Activated CD4-positive, alpha-beta T cell treated with anti-CD3 and anti-CD28 coated beads, Interleukin-2, amount 50 U/mL, for 16 hours (primary cell): ENCODE measurements around the gene FGD4.
"Not testable (repeated sequence)": the region's sequence is repeated elsewhere in the genome, so short reads cannot be mapped to it uniquely, and the experiment has no call there.

Experiments used
- DNase-seq: peaks from one replicate; pipeline ENCODE4 v3.0.0-alpha.2; 2020

Gene FGD4

GRCh38 chr12:32499048-32499447 lies 99.7 kb downstream of the FGD4 start:
- DNase-seq: no peak

- no peak for DNase-seq
These were observed 102.5 kb downstream of the FGD4 start for GRCh38 chr12:32501835-32502333.

GRCh38 chr12:32502693-32503502 lies 103.5 kb downstream of the FGD4 start:
- DNase-seq: no peak

- no peak for DNase-seq
These were observed 104.4 kb downstream of the FGD4 start for GRCh38 chr12:32503730-32504129.

DNA sequence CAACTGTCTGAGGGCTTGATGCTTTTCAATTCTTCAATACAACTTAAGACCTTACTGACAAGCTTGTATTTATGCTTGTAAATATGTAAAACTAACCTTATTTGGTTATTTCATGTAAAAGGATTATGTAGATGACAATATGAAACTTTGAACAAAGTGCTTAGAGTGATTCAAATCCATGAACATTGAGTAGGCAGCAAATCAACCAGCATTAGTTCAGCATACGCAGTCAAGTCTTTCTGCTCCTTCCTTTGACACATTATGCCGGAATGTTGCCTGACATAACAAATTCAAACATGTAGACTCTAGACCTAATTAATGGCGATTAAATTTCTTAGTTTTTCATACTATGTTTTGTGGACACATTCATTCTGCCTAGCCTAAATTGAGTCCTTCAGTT lies 105.2 kb downstream of the FGD4 start:
- DNase-seq: no peak

GRCh38 chr12:32505067-32505945 lies 105.9 kb downstream of the FGD4 start:
- no peak for DNase-seq

- DNase-seq: not testable (repeated sequence)
These were observed 108.0 kb downstream of the FGD4 start for GRCh38 chr12:32507096-32507941.

- no peak for DNase-seq
These were observed 108.6 kb downstream of the FGD4 start for GRCh38 chr12:32507942-32508320.

- no peak for DNase-seq
These were observed 109.3 kb downstream of the FGD4 start for GRCh38 chr12:32508626-32509025.

- DNase-seq: no peak
These were observed 110.2 kb downstream of the FGD4 start for GRCh38 chr12:32509328-32510091.

GRCh38 chr12:32511976-32512375 lies 112.6 kb downstream of the FGD4 start:
- not testable (repeated sequence) for DNase-seq

DNA sequence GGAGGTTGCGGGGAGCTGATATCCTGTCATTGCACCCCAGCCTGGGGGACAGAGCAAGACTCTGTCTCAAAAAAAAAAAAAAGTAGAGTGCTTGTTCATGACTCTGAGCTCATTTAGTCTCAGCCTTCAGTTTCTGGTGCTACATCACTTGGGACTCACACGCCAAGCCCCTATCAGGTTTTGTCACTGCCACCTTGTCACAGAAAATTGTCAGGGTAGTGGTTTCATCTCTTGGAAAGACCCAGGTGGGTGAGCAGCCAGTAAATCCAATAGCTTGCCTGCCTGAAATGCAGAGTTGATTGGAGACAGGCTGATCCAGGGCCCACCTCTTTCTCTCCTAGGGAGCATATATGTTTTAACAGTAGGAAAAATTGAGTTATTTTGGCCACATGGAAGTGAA lies 113.0 kb downstream of the FGD4 start:
- DNase-seq: no peak

DNA sequence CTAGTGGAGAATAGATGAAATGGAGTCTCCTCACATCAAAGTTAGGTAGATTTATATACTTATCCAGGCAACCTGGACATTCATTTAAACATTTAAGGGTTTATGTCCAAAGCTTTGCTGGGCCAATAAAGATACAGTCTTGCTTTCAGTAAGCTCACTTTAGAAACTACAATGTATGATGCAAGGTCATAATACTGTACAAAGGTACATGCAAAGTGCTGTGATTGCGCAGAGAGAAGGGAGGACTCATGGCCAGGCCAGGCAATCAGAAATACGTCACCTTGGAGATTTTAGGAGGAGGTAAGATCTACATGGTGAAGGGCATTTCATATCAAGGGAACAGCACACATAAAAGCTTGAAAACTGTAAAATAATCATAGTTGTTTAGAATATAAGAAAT lies 113.6 kb downstream of the FGD4 start:
- no peak for DNase-seq

DNA sequence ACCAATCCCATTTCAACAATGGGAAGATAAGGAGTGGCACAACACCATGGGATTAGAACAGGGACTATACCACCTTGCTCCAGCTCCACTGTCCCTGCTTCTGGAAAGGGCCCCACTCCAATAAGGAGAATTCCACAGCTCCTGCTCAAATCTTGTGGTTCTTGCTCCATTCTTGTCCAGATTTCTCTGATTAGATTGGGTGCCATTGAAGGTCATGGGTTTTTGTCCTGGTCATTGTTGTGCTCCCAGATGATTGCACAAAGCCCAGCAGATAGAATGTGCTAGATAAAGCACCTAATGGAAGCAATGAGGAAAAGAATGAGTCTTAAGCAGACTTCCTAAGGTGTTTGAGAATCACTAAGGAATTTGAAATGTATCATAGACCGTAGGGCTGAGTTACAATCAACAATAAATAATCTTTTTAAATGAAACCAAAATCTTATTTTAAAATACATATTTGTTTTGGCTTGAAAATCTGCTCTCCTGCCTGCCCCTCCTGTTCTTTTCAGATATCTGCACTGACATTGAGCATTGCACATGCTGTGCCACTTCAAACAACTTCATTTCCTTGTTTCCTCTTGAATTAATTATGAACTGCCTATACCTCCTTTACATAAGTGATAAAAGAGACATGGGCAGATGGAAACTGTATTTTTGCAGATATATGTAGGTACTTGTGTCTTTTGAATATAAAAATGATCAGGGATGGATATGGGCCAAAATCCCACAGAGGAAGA lies 115.9 kb downstream of the FGD4 start:
- no peak for DNase-seq

- DNase-seq: no peak
These were observed 116.9 kb downstream of the FGD4 start for GRCh38 chr12:32516230-32516629.

DNA sequence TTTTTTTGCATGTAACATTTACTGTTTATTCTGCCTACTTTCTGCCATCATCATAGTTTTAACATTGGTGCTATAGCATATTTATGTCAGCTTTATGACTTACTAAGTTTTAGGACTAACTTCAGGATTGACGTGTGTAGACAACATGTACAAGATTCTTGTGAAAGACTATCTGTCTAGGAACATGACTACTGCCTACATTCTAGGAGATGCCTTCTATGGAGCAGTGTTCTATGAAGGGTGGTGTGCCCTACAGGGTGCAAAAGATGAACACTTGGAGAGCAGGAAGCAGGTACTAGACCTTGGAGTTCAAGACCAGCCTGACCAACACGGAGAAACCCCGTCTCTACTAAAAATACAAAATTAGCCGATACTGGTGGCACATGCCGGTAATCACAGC lies 118.6 kb downstream of the FGD4 start:
- DNase-seq: no peak

DNA sequence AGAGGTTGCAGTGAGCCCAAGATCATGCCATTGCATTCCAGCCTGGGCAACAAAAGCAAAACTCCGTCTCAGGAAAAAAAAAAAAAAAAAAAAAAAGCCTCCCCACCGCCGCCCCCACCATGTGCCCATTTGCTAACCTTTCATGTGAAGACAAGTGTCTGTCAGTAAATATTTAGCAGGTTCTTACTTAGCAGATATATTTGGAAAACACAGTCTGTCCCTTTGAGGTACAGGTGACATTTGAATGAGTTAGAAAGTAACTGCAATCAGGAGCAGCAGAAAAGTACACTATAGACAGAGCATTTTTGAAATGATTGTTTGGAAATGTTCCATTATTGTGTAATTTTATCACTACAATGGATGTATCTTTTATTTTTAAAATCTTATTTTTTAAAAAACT lies 119.7 kb downstream of the FGD4 start:
- DNase-seq: no peak

- DNase-seq: no peak
These were observed 123.2 kb downstream of the FGD4 start for GRCh38 chr12:32522331-32523221.

DNA sequence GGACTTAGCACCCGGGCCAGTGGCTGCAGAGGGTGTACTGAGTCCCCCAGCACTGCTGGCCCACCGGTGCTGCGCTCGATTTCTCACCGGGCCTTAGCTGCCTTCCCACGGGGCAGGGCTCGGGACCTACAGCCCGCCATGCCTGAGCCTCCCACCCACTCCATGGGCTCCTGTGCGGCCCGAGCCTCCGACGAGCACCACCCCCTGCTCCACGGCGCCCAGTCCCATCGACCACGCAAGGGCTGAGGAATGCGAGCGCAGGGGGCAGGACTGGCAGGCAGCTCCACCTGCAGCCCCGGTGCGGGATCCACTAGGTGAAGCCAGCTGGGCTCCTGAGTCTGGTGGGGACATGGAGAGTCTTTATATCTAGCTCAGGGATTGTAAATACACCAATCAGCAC lies 126.4 kb downstream of the FGD4 start:
- DNase-seq: not testable (repeated sequence)

DNA sequence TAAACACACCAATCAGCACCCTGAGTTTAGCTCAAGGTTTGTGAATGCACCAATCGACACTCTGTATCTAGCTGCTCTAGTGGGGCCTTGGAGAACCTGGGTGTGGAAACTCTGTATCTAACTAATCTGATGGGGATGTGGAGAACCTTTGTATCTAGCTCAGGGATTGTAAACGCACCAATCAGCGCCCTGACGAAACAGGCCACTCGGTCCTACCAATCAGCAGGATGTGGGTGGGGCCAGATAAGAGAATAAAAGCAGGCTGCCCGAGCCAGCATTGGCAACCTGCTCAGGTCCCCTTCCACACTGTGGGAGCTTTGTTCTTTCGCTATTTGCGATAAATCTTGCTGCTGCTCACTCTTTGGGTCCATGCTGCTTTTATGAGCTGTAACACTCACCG lies 127.0 kb downstream of the FGD4 start:
- not testable (repeated sequence) for DNase-seq
